Activated gamma-delta T cell treated with anti-CD3 and anti-CD28 coated beads, Interleukin-2, amount 50 U/mL, for 16 hours (primary cell): ENCODE data around the gene PPP1R12C.

Source experiments
- DNase-seq: peaks from one replicate; pipeline ENCODE4 v3.0.0-alpha.2; 2020; ENCODE audit warnings: low read depth

The PPP1R12C gene

DNA sequence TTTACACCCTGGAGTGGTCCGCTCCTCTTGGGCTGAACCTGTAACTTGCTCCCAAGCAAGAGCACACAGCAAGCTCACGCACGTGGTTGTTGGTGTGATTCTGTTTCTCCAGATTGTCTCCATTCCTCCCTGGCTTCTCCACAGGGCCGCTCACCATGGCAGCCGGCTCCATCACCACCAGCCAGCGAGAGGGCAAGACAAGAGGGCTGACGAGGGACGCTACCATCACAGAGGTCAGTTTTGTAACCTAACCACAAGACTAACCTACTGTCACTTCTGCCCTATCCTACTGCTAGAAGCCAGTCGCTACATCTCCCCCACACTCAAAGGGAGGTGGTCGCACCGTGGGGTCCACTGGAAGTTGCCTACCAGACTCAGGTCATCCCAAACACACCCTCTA lies 74.7 kb downstream of the PPP1R12C start:
- DNase-seq: no peak

- no peak for DNase-seq
These were observed 75.1 kb downstream of the PPP1R12C start for GRCh38 chr19:55042344-55042678.

- no peak for DNase-seq
These were observed 75.7 kb downstream of the PPP1R12C start for GRCh38 chr19:55041627-55042343.

DNA sequence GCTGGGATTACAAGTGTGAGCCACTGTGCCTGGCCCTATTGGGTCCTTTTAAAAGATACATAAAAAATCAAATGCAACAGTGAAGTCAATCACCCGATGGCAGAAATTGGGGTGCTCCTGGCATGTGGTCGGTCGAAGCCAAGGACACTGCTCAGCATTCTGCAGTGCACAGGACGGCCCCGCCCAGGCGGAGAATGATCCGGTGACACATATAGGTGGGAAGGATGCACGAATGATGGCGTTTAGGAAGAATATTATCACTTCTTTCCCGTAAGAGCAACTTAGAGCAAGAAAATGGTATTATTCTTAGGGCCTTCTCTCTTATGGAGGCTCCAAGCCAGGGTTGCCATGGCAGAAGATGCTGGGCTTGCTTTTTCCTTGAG lies 76.2 kb downstream of the PPP1R12C start:
- DNase-seq: no peak
